ENCODE measurements around the gene FBXL17.

The FBXL17 gene

GRCh38 chr5:107993341-107993740 lies 388.6 kb downstream of the FBXL17 start:
- no peak for DNase-seq
- in situ Hi-C loops (cut with HindIII; ENCODE audit: low pct_ligation_motif_present, low pct_unique_long_range_greater_than_20kb, low sequenced_read_pairs): no loop called here

GRCh38 chr5:107990881-107991810 lies 390.8 kb downstream of the FBXL17 start:
- DNase-seq: no peak
- in situ Hi-C loops (cut with HindIII; ENCODE audit: low pct_ligation_motif_present, low pct_unique_long_range_greater_than_20kb, low sequenced_read_pairs): no loop called here

- no peak for DNase-seq
- in situ Hi-C loops (cut with HindIII; ENCODE audit: low pct_ligation_motif_present, low pct_unique_long_range_greater_than_20kb, low sequenced_read_pairs): no loop called here
Observed at GRCh38 chr5:107985144-107985543, 396.8 kb downstream of the FBXL17 start.

GRCh38 chr5:107982703-107983425 lies 399.0 kb downstream of the FBXL17 start:
- no peak for DNase-seq
- in situ Hi-C loops (cut with HindIII; ENCODE audit: low pct_ligation_motif_present, low pct_unique_long_range_greater_than_20kb, low sequenced_read_pairs): no loop called here

- in situ Hi-C loops (cut with HindIII; ENCODE audit: low pct_ligation_motif_present, low pct_unique_long_range_greater_than_20kb, low sequenced_read_pairs): no loop called here
- no peak for DNase-seq
Observed at GRCh38 chr5:107980923-107981692, 400.8 kb downstream of the FBXL17 start.

- in situ Hi-C loops (cut with HindIII; ENCODE audit: low pct_ligation_motif_present, low pct_unique_long_range_greater_than_20kb, low sequenced_read_pairs): no loop called here
- no peak for DNase-seq
Observed at GRCh38 chr5:107979900-107980299, 402.0 kb downstream of the FBXL17 start.

GRCh38 chr5:107979291-107979690 lies 402.6 kb downstream of the FBXL17 start:
- DNase-seq: no peak
- in situ Hi-C loops (cut with HindIII; ENCODE audit: low pct_ligation_motif_present, low pct_unique_long_range_greater_than_20kb, low sequenced_read_pairs): no loop called here

GRCh38 chr5:107977550-107978071 lies 404.3 kb downstream of the FBXL17 start:
- no peak for DNase-seq
- in situ Hi-C loops (cut with HindIII; ENCODE audit: low pct_ligation_motif_present, low pct_unique_long_range_greater_than_20kb, low sequenced_read_pairs): no loop called here

GRCh38 chr5:107975568-107975967 lies 406.3 kb downstream of the FBXL17 start:
- in situ Hi-C loops (cut with HindIII; ENCODE audit: low pct_ligation_motif_present, low pct_unique_long_range_greater_than_20kb, low sequenced_read_pairs): no loop called here
- no peak for DNase-seq

GRCh38 chr5:107971846-107972245 lies 410.1 kb downstream of the FBXL17 start:
- no peak for DNase-seq
- in situ Hi-C loops (cut with HindIII; ENCODE audit: low pct_ligation_motif_present, low pct_unique_long_range_greater_than_20kb, low sequenced_read_pairs): no loop called here

GRCh38 chr5:107969847-107970246 lies 412.1 kb downstream of the FBXL17 start:
- in situ Hi-C loops (cut with HindIII; ENCODE audit: low pct_ligation_motif_present, low pct_unique_long_range_greater_than_20kb, low sequenced_read_pairs): no loop called here
- DNase-seq: no peak

- in situ Hi-C loops (cut with HindIII; ENCODE audit: low pct_ligation_motif_present, low pct_unique_long_range_greater_than_20kb, low sequenced_read_pairs): no loop called here
- DNase-seq: no peak
Observed at GRCh38 chr5:107968998-107969397, 412.9 kb downstream of the FBXL17 start.

- DNase-seq: no peak
- in situ Hi-C loops (cut with HindIII; ENCODE audit: low pct_ligation_motif_present, low pct_unique_long_range_greater_than_20kb, low sequenced_read_pairs): no loop called here
Observed at GRCh38 chr5:107968406-107968843, 413.5 kb downstream of the FBXL17 start.

- no peak for DNase-seq
- in situ Hi-C loops (cut with HindIII; ENCODE audit: low pct_ligation_motif_present, low pct_unique_long_range_greater_than_20kb, low sequenced_read_pairs): no loop called here
Observed at GRCh38 chr5:107966201-107966600, 415.7 kb downstream of the FBXL17 start.

GRCh38 chr5:107964722-107965121 lies 417.2 kb downstream of the FBXL17 start:
- in situ Hi-C loops (cut with HindIII; ENCODE audit: low pct_ligation_motif_present, low pct_unique_long_range_greater_than_20kb, low sequenced_read_pairs): no loop called here
- no peak for DNase-seq

GRCh38 chr5:107959573-107960279 lies 422.2 kb downstream of the FBXL17 start:
- in situ Hi-C loops (cut with HindIII; ENCODE audit: low pct_ligation_motif_present, low pct_unique_long_range_greater_than_20kb, low sequenced_read_pairs): no loop called here
- no peak for DNase-seq

- in situ Hi-C loops (cut with HindIII; ENCODE audit: low pct_ligation_motif_present, low pct_unique_long_range_greater_than_20kb, low sequenced_read_pairs): no loop called here
- DNase-seq: no peak
Observed at GRCh38 chr5:107958861-107959260, 423.0 kb downstream of the FBXL17 start.

GRCh38 chr5:107958432-107958831 lies 423.5 kb downstream of the FBXL17 start:
- no peak for DNase-seq
- in situ Hi-C loops (cut with HindIII; ENCODE audit: low pct_ligation_motif_present, low pct_unique_long_range_greater_than_20kb, low sequenced_read_pairs): no loop called here

Measured in ACHN (cell line).